GM19099 (cell line): Measurements from ENCODE around the gene EMILIN1.
A peak's percentile ranks its signal among the peaks of the same experiment; 100 is the strongest.

ENCODE experiments used
- POLR2A ChIP-seq: IDR thresholded peaks from 3 replicates; pipeline ENCODE4 v1.6.1; 2011; ENCODE audit warnings: low read depth; ENCODE audit not compliant: insufficient read length; ENCODE audit errors: extremely low read depth

The EMILIN1 gene

GRCh38 chr2:27118525-27119329, 40.3 kb downstream of the EMILIN1 start, which contains the start of gene CGREF1:
Gene CGREF1, minus strand, starts transcription at chr2:27119128. Its CDS starts 14,762 bp downstream, at chr2:27104366.
- no peak for TF ChIP-seq POLR2A

- no peak for TF ChIP-seq POLR2A
Observed at GRCh38 chr2:27121906-27122305, 43.5 kb downstream of the EMILIN1 start.

- no peak for TF ChIP-seq POLR2A
Observed at GRCh38 chr2:27122791-27123190, 44.4 kb downstream of the EMILIN1 start.

- TF ChIP-seq POLR2A, result no peak
Observed at GRCh38 chr2:27123302-27124150, 45.1 kb downstream of the EMILIN1 start, which contains the start of gene ABHD1. Gene ABHD1, plus strand, starts transcription at chr2:27123815. Its CDS starts 134 bp downstream, at chr2:27123949.

- TF ChIP-seq POLR2A, result no peak
Observed at GRCh38 chr2:27125104-27125503, 46.7 kb downstream of the EMILIN1 start.

- TF ChIP-seq POLR2A, result no peak
Observed at GRCh38 chr2:27126252-27126710, 47.9 kb downstream of the EMILIN1 start.

- TF ChIP-seq POLR2A, result no peak
Observed at GRCh38 chr2:27127883-27128667, 49.7 kb downstream of the EMILIN1 start.

- TF ChIP-seq POLR2A, result peak; percentile 0
Observed at GRCh38 chr2:27128668-27129571, 50.5 kb downstream of the EMILIN1 start.

GRCh38 chr2:27130396-27130795, 52.0 kb downstream of the EMILIN1 start:
- TF ChIP-seq POLR2A, result no peak

- TF ChIP-seq POLR2A, result no peak
Observed at GRCh38 chr2:27131429-27131828, 53.0 kb downstream of the EMILIN1 start.

GRCh38 chr2:27133195-27133875, 54.9 kb downstream of the EMILIN1 start:
- no peak for TF ChIP-seq POLR2A

- peak; percentile 87 for TF ChIP-seq POLR2A
Observed at GRCh38 chr2:27133905-27134780, 55.7 kb downstream of the EMILIN1 start, which contains the start of gene PREB. Gene PREB, minus strand, starts transcription at chr2:27134636. Its CDS starts 215 bp downstream, at chr2:27134421.
